Loucy (cell line): ENCODE data around the gene ZNF236.

Experiments
- CTCF ChIP-seq: fragments of 200-600 bp; sonication (generic); conservative IDR thresholded peaks from 2 replicates; pipeline ENCODE4 v1.5.1; 2014; ENCODE audit warnings: mild to moderate bottlenecking, antibody characterized with exemption, low read length
- EZH2phosphoT487 ChIP-seq: fragments of 200-600 bp; IDR thresholded peaks from 2 replicates; pipeline ENCODE4 v1.6.1; 2018; ENCODE audit warnings: antibody characterized with exemption, mild to moderate bottlenecking, moderate library complexity, borderline replicate concordance

DNA sequence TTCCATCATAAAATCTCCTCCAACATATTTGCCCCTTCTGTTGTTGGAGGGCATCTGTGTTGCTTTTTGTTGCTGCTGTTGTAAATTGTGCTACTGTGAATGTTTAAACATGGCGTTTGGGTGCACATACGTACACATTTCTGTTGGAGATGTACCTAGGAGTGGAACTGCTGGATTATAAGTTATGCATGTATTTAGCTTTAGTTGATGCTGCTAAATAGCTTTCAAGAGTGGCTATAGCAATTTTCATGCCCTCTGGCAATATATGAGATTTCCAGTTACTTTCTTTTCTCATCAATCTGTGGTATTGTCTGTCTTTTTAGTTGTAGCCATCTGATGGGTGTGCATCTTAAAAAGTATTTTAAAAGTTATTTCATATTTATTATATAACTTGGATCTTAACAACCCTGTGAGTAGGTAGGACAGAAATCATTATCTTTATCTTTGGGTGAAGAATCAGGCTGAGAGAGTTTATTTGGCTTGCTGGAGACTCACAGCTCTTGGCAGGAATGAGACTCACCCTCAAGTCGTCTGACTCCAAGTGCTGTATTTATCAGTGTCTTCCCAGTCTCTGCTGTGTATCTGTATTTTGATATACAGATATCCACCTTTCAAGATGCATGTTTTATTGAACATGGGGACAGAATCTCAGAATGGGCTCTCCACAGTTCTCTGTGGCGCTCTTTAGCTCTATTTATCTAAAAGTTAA lies 16.9 kb downstream of the ZNF236 start:
- no peak for TF ChIP-seq CTCF
- TF ChIP-seq EZH2phosphoT487 = no peak
